Right forelimb (tissue), 1 donor: ENCODE measurements around the gene RCAN1.
A peak's percentile ranks its signal among the peaks of the same experiment; 100 is the strongest.

Experiments used
- DNase-seq: peaks from one replicate; pipeline ENCODE4 v3.0.0-alpha.2; 2018

The RCAN1 gene

DNA sequence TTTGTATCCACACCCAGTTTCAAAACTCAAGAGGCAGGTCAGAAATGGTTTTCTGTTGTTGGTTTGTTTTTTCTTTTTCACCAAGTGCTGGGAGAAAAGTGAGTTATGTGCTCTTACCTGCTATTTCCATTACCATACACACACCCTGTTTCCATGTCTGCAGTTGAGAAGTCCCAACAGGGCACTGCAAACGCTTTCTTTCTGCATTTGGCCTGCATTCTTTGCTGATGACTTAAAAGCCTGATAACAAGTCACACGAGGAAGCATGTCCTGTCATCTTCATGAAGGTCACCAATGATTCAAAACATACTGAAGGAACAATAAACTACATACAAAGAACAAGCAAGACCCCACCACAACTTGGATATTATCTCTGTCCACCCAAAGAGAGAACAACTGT lies 78.1 kb downstream of the RCAN1 start:
- no peak for DNase-seq

DNA sequence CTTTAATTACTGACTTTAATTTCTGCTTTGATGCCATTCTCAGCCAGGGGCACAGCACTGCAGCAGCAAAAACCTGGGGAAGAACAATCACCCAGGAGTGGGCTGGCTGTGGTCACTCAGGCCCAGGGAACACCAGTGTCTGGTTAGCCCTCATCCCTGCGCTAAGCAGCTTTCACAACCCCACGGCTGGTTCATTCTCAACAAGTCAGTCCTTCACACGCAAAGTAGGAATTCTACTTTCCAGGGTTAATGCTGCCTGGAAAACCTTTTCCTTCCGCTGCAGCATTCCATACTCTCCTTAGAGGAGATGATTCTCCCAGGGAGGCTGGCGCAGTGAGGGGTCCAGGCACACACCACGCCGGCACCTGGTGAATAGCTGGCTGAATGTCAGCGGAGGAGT lies 78.6 kb downstream of the RCAN1 start:
- no peak for DNase-seq

DNA sequence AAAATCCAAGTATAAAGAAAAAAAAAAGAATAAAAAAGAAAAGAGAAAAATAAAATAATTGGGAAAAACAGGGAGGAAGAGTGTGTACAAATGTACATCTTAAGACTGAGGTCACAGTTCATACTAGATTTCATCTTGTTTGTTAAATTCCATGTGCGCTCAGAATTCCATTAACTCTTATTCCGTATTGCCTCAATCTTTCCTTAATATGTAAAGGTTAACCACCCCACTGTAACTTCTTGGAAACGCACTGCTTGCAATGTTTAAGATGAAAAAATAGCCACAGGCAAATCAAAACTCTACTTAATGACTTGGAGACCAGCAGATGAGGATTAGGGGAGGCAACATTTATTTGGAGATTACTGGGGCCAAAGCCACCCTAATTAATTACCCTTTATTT lies 79.0 kb downstream of the RCAN1 start:
- DNase-seq, result no peak

DNA sequence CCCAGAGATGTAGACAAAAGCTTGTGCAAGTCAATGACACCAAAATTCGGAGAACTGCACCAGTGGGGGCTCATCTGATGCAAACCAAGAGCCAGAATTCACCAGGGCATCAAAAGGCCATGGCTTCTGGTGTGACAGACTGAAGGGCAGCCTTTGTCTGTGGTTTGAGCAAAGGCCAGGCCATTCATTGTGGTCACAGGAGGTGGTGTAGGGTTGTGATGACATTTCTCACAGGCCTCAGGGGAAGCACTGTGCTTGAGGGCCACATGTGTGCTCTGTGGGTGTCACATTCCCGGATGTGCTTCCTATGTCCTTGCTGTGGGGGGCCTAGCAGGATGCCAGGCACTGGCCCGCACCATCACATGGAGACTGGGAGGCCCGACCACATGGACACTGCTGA lies 80.4 kb downstream of the RCAN1 start:
- no peak for DNase-seq

DNA sequence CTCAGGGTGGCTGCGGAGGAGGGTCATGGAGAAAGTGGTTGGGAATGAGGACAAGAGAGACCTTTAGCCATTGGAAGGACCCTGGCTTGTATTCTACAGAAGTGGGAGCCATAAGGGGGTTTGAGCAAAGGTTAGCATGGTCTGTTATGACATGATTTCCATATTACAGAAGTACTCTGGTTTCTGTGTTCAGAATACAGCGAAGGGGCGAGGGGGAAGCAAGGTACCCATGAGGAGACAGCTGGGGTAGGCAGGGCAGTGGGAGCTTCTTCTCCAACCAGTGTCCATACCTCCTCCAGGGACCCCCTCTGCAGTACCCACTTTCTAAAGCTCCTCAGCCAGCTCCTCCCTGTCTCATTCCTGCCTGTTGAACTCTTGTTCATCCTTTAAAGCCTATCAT lies 81.0 kb downstream of the RCAN1 start:
- no peak for DNase-seq

DNA sequence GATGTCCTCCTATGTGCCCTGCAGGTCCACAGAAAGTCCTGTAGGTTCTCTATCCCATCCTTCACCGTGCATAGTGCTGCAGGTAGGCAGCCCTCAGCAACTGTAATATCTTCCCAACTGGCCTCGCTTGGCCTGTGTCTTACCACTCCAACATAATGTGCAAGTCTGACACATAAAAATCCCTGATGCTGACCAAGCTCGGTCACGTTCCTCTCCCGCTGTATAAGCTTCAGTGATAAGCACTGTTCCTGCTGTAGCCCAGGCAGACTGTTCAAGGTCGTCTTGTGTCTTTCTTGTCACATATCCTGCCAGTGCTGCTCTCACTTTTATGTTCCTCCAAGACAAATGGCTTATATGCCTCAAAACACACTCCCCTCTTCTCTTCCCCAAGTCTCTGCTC lies 83.5 kb downstream of the RCAN1 start:
- no peak for DNase-seq

DNA sequence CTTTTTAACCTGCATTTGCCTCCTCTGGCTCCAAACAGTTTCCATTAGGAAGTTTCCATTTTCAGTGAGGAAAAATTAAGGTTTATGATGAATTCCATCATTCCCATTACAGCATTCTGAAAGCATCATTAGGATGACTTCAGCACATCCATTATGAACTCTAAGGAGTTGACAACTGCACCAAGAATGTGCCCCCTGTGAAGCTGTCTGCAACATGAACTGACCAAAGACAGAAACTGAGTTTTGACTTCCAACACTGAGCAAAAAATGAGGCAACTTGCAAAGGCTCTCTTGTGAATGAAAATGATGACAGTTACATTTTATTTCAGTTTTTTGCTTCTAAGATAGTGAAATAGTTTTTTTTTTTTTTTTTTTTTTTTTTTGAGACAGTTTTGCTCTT lies 84.7 kb downstream of the RCAN1 start:
- DNase-seq, result no peak

DNA sequence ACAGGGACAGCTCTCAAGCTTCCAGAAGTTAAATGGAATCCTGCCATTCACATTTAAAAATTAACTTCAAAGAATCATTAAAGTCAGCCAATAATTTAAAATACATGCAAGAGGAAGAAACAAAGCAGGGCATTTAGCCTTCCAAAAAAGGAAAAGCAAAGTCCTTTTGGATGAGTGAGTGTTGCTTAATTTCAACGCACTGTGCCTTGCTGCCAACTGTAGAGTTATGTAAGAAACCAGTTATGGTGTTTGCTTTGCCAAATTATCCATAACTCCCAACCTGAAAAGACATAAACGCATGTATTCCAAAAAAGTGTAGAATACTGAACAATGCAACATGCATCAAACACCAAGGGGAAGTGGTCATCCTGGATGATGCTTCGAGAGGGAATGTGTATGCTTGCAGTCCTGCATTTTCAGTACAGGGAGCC lies 86.8 kb downstream of the RCAN1 start:
- no peak for DNase-seq

DNA sequence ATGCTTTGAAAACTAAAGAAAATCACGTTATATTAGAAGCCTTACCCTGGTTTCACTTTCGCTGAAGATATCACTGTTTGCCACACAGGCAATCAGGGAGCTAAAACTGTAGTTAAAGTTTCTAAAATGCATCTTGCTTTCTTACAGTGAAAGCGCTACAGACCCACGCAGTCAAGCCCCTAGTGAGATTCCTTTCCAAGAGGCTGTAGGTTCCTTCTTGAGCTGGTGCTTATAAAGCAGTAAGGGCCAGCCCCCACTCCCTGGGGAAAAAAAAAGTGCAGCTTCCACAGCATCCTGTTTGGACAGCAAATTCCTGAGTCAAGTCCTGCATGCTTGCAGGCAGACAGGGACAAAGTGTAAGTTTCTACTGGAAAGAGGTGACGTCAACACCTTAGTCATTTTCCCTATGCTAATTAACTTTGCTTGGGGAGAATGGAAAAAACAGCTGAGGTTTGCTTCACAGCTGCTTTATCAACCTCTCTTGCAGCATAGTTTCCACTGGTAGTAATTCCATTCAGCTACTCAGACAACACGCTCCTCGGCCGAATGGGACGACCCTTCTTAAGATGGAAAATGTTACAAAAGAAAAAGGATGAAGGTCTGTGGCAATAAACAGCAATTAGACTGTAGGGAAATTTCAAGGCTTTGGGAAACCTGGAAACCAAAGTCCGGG lies 88.2 kb downstream of the RCAN1 start:
- DNase-seq, result peak; percentile 85

DNA sequence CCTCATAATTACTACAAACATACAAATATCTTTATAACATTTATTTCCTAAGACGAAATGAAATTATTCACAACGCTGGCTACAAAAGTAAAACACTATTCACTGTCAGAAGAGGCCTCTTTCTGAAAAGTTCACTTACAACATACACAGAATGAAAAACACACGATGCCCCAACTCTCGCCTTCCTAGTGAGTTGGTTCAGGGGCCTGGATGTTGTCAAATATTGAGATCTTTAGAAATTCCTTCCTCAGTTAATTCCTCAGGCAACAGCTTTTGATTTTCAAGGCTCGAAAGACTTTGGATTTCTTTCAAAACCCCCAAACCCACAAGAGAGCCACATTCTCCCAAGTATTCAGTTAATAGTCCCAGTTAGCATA lies 88.7 kb downstream of the RCAN1 start:
- DNase-seq, result no peak

DNA sequence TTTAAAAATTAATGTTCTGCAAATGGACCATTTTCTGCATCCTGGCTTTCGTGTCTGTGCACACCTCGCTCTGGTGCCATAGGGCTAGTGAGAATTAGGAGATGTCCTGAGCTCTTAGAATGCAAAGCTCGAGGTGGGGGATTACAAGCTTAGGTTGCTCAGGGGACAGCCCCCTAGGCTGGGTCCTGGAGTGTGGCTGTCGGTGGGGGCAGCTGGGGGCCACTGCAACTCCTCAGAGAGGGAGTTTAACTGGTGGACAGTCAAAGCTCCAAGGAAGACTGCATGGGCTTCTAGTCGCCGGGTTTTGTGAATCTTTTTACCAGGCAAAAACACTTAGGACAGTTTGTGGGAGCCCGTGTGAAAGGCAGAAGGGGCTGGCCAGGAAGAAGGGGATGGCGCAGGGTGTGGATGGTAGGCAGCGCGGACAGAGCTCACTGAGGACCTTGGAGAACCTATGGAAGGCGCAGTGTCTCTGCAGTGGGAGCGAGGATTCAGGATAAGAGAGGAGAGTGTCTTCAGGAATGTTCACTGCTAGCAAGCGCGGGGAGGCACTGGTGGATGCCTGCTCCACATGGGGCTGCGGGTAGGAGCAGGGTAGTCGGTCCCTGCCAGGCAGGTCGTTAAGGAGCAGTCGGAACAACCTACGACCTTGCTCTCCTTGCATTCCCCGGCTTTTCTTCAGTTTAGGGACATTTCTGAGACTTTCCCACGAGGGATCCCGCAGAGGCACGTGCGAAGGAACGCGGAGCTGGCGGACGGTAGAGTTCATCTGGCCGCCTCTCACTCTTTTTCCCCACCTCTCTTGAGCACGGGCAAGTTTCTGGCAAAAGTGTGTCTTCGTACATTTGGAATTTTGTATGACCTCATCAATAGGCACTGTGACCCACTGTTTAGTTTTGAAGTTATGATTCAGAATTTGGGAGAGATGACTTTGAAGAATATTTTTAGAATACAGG lies 90.0 kb downstream of the RCAN1 start:
- DNase-seq, result no peak

DNA sequence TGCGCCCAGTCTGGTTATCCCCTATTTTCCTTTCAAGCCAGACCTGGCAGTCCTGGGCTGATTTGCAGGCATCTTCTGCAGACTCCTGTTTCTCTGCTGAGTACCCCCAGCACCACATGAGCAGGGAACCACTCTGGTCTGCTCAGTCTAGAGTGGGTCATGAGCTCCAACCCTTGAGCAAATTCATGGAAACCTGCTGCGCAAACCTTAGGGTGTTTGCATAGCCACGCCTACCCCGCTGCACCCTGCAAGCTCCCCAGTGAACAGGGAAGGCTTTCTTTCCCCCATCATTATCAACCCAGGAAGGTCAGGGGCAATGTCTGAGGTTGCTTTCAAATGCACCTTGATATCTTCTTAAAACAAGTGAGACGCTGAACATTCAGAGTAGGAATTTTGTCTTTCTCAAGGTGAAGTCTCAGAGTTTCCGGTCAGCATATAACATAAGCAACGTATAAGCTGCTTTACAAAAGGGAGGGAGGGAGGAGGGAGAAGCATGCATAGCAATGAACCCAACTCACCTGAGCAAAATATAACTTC lies 91.8 kb downstream of the RCAN1 start:
- DNase-seq, result no peak

DNA sequence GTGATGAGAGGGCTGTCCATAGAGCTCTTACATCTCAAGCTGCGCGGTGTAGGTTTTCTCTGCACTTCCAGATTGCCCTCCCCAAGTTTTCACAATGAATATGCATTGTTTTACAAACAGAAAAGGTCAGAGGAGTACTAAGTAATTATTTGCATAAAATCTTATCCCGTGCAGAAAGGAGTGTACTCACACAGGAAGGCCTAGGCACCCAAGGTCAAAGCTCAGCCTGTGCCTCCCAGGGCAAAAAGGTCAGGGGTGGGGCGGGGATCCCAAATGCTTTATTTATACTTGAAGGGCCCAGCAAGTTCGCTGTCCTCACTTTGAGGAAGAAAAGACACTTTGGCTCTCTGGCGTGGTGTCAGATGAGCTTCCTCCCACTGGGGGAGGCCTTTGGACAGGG lies 92.6 kb downstream of the RCAN1 start:
- no peak for DNase-seq

DNA sequence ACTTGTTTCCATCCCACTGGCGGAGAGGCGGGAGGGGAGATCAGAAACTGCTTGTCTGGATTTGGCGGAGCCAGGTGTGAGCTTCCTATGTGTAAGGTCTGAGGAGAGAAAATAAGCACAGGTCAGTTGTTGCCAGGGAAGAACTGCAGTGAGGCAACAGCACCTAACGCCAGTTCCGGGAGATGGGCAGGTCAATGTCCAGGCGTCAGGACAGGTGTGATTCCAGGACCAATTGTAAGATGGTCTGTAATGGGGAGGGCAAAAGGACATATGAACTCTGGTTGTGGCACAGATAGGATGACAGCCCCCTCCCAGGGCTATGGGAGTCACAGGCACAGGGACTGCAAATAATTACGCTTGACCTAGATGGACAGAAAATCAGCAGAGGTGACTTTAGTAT lies 93.4 kb downstream of the RCAN1 start:
- DNase-seq, result no peak

DNA sequence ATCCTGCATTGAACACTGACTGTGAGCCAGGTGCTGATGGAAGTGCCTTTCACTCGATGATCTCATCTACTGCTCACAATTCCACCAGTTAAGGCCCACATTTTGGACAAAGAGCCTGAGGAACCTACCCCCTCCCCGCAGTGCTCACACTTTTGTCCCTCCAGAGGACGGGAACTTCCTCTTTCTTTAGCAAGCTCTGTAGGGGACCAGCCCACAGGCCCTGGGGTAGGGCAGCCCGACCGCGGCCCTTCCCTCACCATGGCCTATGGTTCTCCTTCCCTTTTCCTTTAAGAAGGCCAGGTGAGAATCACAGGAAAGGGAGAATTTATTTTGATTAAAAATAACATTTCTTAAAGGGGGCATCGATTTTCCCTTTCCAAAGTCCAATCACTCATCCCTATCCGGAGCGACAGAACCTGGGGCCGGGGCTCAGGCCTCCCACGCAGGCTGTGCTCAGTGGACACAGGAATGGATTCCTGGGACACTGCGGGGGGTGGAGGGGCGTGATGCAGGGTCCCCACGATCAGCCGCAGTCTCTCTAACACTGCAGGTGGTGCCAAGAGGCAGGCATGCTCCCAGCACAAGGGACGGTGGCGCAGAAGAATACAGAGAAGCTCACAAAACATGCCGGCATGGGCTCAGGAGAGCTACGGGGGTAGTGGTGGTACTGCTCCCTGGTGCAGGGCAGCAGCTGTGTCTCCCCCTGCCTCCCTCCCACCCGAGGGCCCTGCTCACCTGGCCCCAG lies 94.0 kb downstream of the RCAN1 start:
- no peak for DNase-seq

DNA sequence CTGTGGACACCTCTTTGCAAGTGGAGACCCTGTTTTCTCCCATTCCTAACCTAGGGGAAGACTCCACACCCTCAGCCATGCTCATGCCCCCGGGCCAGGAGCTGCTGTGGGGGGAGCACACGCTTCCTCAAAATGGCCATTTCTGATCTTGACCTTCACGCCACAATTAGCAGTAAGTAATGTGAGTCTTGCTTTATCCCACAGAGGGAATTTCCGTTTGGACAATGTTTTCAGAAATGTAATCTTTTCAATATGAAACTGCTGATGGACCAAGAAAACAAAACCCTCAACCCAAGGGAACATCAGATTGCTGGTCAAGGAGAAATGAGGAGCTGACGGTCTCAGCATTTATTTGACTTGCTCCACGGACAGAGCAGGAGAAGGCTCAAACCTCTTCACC lies 94.6 kb downstream of the RCAN1 start:
- DNase-seq, result no peak

DNA sequence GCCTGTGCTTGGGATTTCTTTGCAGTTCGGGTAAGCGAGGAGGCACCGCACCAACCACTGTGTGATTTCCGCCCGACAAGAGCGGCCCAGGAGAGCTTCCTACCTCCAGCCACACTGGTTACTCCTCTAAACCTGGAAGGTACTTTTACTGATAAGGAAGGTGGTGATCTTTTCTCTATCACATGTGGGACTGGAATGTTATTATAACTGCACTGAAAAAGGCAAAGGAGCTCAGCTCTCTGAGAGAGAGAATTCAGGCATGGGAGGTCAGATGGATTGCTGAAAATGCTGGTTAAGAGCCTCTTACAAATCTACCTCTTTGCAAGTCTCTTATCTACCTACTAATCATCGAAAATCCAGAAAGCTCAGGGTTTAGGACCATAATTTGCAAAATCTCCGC lies 95.2 kb downstream of the RCAN1 start:
- no peak for DNase-seq

DNA sequence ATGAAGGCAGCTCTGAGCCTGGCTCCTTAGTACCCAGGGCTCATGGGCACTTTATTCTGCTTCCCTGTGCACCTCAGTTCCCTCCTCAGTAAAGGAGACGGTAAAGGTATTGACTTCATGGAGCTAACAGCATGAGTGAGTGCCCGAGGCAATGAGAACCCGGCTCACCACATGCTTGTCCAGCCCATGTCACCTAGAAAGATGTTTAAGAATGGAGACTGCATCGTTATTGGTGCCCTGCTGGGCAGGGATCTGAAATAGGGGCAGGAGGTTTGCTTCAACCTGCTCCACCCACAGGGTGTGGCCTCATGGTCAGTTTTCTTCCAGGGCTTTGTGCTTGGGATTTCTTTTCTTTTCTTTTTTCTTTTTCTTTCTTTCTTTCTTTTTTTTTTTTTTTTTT lies 95.9 kb downstream of the RCAN1 start:
- no peak for DNase-seq

DNA sequence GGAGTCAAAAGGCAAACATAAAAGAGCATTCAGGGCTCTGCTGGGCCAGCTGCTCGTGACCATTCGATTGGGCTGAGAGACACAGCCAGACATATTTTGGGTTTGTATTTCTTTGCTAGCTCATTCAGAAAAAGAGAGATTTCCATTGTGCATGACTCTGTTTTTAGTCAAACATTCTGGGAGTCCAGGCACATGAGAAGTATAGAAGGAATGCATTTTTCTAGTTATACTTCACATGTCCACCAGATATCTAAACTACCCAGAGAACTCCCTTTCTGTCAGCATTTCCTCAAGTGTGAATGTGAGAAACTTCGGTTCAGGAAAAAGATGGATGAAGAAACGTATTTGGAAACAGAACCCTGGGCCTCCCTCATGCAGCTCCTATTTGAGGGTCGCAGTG lies 96.6 kb downstream of the RCAN1 start:
- no peak for DNase-seq

DNA sequence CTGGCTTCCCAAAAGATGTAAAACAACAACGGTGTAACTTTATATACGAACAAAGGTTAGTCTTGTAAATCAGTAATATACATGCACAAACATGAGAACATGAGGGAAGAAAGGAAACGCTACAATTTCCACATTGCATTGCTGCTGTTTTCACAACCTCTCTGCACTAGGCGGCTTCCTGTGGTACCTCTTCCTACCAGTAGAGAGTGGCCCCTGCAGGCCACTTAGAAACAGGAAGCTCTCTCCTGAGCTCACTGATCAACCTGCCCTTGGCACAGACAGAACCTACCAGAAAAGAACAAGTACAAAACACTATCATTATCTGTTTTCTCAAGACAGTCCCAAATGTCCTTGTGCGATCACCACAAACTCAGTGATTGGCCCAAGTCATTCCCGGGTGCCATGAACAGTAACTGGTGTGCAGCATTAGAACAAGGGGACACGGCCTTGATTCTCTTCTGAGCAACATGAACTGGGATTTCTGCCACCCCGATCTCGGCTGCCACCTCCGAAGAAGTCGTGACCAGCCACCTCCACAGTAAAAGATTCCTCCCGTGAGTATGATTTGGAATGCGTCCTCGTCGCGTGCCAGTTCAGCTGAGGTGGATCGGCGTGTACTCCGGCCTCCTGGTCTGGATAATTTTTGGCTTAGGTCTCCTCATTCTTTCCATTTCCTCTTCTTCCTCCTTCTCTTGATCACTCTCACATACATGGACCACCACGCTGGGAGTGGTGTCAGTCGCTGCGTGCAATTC lies 97.2 kb downstream of the RCAN1 start:
- DNase-seq, result no peak

DNA sequence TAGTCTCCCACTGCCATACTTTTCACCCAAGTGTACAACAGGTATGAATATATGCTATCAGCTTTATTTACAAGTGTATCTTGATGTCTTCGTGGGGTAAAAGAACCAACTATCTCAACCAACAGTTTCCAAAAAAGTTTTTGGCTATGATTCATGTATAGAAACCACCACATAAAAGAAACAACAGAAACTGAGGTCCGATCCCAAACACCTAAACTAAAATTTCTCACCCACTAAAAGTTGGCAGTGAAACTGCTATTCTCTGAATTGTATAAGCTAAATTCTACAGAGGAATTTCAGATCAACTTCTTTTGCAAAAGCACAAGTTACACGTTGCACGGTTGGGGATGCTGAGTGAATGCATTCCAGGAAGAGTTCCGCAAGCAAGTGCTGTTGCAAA lies 97.9 kb downstream of the RCAN1 start:
- no peak for DNase-seq

DNA sequence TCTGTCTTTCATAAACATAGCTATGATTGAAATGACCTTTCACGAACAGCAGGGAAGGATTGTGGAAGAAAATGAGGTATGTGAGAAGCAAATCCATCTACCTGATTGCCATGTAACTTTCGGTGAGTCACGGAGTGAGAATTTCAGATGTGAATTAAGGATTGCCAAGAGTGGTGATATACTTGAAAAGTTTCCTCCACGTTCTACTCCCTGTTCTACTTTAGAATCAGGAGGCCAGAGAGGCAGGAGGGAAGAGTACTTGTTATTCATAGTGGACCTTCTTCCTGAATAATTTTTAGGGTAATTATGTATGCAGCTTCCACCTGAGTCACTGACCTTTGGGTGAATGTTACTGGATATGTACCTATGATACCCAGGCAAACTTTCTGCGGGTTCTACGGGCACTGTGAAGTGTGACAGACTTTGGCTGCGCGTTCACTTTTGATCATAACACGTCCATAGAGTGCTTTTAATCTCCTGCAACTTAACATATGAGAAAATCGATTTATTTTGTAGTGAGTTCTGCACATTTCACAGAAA lies 100.3 kb downstream of the RCAN1 start:
- DNase-seq, result no peak
